NCI-H1105 (cell line): ENCODE data around the gene FBXW4.

Experiments used
- DNase-seq: peaks from one replicate; lab custom pipeline; 2025; lab: John Stamatoyannopoulos, UW

Gene FBXW4

DNA sequence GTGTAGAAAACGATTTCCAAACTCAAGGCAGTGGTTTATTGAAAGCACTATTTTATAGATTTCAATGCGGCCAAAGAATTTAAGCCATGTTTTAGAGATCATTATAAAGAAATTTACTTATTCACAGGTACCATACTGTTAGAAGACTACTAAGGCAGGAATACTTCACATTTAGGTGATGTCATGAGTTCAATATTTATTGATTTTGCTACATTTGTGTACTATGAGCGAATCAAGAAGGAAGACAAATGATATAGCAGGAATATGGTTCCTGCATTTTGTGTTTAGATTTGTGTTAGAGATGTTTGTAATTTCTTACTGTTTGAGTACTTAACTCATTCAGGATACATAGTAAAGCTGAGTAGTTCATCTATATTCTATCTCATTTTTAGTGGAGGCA, 1.7 kb upstream of the FBXW4 start:
- DNase-seq: no peak

DNA sequence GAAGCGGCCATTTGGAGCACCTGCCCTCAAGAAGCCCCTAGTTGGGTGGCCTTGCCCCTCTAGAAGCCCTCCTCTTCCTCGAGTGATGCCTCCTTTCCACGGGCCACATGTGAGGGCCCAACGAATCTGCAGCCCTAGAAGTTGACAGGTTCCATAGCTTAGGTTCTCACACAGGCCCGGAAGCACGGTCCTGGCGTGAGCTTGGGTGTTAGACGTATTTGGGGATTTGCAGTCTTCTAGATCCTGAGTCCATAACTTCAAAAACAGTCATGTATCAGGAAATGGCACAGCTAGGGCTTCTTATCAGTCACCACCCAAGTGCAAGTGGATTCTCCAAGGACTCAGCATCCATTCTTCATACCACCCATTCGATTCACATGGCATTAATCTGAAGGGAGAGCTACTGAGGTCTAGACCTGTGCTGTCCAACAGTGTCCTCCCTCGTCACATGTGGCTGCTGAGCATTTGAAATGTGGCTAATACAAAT, 477 bp upstream of the FBXW4 start:
- DNase-seq: no peak

DNA sequence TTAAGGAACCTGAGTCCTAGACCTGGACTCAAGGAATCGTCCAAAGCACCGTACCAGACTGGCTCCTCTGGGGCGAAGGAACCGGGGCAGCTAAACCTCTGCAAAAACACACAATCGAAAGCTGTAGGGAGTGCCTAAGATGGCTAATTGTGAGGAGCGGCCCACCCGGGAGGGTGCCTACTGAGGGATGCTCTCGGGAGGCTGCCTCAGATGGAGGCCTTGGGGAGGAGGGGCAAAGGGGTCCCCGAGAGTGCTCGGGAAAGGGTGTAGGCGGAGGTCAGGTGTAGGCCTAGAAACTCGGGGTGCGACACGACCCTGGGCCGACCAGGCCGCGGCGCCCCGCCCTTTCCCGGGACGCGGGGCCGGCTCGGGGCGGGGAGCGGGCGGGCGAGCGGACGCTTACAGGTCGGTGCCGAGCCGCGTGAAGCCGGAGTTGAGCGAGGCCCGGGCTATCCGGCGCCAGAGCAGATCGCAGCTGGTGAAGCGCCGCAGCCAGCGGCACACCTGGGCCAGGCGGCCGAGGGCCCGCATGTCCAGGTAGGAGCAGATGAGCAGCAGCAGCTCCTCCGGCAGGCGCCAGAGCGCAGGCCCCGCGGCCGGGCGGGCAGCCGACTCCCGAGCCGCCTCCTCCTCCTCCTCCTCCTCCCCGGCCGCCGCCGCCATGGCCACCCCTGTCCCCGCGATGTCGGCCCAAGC, 844 bp downstream of the FBXW4 start:
- no peak for DNase-seq

- no peak for DNase-seq
Measured at GRCh38 chr10:101693651-101693977, 1.4 kb downstream of the FBXW4 start.

GRCh38 chr10:101691081-101691480, 3.9 kb downstream of the FBXW4 start:
- DNase-seq: no peak

GRCh38 chr10:101690461-101690860, 4.5 kb downstream of the FBXW4 start:
- DNase-seq: no peak

GRCh38 chr10:101687071-101687658, 7.8 kb downstream of the FBXW4 start:
- DNase-seq: no peak

DNA sequence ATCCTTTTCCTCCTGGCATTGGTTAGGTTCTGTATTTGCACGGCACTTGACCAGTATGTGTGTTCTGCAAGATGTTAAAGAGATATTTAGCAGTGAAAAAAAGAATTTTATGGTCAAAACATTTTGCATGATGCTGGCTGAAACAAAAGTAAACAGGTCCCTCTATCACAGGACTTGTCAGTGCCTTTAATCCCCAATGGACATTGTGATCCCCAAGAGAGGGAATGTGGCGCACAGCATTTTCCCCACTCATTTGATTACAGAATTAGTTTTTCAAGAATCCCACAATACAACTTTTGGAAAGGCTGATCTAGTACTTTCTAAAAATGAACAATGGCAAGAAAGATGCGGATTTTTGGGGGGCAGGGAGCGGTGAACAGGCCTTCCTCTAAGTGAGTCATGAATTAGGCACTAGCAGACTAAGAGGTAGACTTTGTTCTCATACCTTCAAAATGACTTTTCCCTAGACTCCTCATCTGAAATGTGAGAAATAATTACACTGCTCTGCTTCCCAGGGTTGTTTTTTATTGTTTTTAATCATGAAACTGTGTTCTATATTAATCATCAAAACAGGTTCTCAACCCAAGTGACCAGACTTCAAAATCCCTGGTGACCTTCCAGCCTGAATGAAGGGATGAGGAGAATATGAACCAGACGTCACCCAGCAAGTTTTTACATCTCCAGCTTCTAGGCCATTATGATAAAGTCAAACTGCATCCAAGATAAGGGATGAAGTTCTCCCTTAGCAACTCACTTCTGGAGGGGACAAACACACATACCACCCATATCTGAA, 8.6 kb downstream of the FBXW4 start:
- no peak for DNase-seq

- DNase-seq: no peak
Measured at GRCh38 chr10:101684782-101685181, 10.2 kb downstream of the FBXW4 start.

DNA sequence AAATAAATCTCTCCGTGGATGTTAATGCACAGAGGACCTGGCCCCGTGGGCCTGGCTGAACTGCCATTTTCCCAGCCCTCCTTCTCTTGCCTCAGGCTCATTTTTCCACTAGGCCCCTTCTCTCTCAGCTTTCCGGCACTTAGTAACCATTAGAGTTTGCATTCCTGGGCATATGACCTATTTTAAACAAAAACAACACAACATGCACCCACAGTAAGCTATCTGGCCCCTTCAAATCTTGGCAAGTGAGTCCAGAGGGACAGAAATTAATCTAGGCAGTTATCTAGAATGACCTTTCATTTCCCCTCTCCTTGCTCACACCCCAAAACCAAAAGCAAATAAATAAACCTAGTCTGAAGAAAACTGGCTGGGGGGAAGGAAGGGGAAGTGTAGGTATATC, 11.7 kb downstream of the FBXW4 start:
- DNase-seq: no peak

DNA sequence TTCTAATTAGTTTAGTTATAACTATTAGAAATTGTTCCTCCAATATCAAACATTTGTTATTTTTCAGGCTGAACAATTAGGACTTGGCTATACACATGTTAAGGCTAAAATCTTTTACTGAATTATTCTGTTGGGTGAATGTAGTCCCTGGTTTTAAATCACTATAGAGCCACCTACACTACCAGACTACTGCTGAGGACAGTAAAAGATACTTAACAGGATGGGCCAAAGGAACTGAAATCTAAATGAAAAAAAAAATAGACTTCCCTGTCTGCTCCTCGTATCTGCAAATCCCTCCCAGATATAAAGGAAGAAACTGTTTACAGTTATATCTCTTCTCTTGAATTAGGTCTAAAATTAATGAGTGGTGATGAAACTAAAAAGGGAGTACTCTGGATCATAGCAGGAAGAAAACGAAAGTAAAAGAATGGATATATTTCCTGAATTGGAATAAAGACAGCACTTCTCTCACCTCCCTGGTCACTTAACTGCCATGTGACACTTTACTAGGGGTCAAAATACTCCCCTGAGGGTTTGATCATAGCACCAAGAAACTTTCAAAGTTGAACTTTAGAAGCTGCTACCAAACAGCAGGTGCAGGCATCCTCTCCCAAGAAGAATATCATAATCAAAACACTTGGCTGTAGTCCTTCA, 12.7 kb downstream of the FBXW4 start:
- DNase-seq: no peak

GRCh38 chr10:101676565-101676964, 18.4 kb downstream of the FBXW4 start:
- no peak for DNase-seq

DNA sequence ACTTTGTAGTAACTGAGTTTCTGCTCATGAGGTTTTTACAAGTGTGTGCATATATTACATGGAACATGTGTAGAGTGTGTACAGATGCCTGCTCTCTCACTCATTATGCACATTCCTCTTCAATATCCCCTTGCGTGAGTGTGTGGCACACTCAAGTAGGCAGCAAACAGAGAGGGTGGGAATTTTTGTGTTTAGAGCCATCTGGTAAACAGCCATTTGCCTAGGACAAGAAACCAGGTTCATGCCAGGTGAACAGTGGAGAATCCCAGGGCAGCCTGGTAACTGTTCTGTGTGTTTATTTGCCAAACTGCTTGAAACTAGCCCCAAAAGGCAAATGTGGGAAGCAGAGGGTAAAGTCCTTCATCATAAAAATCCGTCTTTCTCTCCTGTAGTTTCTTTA, 19.9 kb downstream of the FBXW4 start:
- no peak for DNase-seq

DNA sequence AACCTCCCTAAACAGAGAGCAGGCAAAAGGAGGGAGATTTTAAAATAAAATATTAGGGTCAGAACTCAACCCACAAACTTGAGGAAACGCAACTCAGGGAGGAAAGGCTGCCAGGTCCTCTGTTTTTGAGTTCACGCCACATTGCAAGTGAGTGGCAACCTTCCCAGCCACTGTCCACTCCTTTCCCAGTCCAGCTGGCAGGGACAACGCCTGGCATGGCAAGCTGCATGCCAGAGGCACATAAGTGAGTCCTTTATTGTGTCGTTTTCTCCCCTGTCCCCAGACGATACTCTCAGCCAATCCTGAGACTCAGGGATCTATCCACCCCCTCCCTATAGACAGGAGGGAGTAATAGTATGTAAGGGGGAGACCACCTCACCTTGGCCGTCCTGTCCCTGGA, 22.4 kb downstream of the FBXW4 start:
- DNase-seq: no peak

GRCh38 chr10:101671453-101671852, 23.5 kb downstream of the FBXW4 start:
- no peak for DNase-seq

- DNase-seq: no peak
Measured at GRCh38 chr10:101670635-101671034, 24.3 kb downstream of the FBXW4 start.

DNA sequence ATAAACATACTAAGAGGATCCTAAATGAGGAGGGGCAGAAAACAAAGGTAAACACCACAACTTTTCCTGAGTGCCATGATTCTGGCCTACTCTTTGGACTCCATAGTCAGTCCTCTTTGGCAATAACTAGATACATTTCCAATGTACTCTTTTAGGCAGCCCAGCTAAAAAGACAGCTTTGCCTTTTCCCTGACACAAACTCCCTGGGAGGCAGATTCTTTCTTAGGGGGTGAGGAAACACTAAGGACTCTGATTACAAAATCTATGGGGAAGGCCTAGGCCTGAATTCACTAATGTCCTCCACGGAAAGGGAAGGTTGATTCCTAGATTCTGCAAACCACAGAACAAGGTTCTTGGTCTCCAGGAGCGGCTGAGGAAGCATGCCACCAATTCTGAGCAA, 25.8 kb downstream of the FBXW4 start:
- no peak for DNase-seq

- no peak for DNase-seq
Measured at GRCh38 chr10:101668566-101668965, 26.4 kb downstream of the FBXW4 start.

DNA sequence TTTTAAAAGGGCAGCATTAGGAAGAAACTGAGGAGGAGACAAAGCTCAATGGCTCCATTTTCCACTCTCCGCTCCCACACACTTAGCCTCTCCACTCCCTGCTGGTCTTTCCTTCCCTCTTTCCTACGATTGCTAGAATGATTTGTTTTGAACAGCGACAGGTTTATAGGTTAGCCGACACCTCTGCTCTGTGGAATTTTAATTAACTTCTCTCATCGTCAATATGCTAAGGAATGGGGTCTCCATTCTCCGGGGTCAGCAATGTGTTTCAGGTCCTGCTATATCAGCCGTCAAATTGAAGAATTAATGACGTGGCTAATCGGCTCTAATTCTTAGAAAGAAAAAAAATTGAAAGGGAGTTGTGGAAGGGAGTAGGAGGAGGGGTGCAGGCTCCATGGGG, 28.9 kb downstream of the FBXW4 start:
- DNase-seq: no peak

- no peak for DNase-seq
Measured at GRCh38 chr10:101663097-101663496, 31.9 kb downstream of the FBXW4 start.

DNA sequence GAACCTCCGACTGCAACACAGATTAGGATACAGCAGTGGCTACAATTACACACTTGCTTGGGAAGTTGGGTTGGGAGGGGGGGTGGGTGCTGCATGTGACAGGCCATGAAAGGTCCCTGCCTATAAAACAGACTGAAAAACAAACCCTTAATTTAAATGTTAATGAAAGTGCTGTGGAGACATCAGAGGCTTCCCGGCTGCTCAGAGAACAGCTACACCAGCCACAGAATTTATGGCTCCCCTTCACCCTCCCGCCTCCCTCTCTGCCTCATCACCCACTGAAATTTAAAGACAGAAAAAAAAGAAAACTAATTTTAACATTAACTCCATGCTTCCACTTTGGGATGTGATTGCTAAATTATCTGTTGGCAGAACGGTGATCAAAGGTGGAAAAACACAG, 34.7 kb downstream of the FBXW4 start:
- DNase-seq: no peak

GRCh38 chr10:101658975-101659374, 36.0 kb downstream of the FBXW4 start:
- no peak for DNase-seq

- no peak for DNase-seq
Measured at GRCh38 chr10:101656890-101657289, 38.1 kb downstream of the FBXW4 start.
